ENCODE results near the gene TSC22D2.

The TSC22D2 gene

DNA sequence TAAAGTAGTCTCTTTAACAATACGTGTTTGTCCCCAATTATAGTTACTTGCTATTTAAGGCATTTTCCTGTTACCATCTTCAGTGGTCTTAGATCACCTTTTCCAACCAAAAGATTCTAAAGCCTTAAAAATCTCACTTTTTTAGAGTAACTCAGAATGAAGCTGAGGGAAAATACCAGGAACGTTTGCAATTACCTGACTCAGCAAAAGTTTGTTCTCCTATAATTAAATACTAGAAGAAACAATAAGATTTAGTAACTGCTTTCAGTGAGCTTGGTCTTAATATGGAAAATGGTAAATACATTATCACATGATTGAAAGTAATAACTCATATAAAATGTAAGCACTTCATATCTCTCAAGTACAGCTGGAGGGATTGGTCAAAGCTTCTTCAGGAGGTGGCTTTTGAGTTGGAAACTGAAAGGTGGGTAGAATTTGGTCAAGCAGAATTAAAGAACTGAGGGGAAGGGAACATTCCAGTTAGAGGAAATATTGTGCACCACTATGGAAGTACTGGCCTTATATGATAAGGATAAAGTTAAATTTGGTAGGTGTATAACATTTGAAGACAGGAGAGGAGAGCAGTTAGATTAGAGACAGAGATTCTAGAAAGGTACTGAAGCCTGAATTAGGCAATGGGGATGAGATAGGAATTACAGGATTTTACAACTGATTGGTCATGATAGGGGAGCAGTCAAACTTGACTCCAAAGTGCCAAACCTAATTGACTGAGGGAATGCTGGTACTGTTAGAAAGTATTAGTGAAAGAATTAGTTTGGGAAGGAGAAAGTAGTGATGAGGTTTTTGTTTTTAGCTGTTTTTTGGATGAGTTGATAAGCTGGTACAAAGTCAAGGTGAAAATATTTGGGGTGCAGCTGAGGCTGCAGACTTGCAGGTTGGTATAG lies 21.9 kb downstream of the TSC22D2 start:
- no peak for TF ChIP-seq CTCF (IDR thresholded peaks at IDR 0.05; ENCODE audit: low read length, missing control alignments)
- DNase-seq (ENCODE audit: low read depth): no peak
- H3K4me3 ChIP-seq (replicated peaks; ENCODE audit: low read depth, low read length): no peak overlapping the region

DNA sequence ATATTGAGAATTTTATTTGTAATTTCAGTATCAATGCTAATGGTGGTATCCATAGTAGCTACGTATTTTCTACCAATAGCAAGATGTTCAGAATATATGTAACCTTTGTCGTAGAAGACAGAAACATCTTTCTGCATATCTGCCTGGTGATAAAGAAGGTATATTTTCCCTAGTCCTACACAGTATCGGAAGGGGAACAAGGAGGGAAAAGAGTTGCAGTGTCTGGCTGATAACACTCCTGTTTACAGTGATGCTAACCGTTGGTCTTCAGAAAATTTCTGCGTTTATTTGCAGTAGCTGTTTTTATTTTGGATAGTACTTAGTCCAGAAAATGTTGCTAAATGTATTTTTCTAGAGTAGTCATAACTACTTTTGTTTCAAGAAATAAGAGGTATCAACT lies 25.2 kb downstream of the TSC22D2 start:
- H3K4me3 ChIP-seq (replicated peaks; ENCODE audit: low read depth, low read length): no peak overlapping the region
- no peak for DNase-seq (ENCODE audit: low read depth)
- no peak for TF ChIP-seq CTCF (IDR thresholded peaks at IDR 0.05; ENCODE audit: low read length, missing control alignments)

DNA sequence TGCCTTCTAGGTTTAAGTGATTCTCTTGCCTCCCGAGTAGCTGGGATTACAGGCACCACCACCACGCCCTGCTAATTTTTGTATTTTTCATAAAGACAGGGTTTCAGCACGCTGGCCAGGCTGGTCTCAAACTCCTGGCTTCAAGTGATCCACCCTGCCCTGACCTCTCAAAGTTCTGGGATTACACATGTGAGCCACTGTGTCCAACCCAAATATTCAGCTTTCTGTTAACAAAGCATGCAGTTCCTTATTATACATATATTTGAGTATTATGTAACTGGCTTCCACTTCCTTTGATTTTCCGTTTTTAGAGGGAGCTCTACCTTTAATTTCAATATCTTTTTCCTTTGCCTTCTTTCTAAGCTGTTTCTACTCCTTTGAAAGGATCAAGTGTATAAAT lies 26.1 kb downstream of the TSC22D2 start:
- H3K4me3 ChIP-seq (replicated peaks; ENCODE audit: low read depth, low read length): no peak overlapping the region
- no peak for TF ChIP-seq CTCF (IDR thresholded peaks at IDR 0.05; ENCODE audit: low read length, missing control alignments)
- no peak for DNase-seq (ENCODE audit: low read depth)

GRCh38 chr3:150436161-150436560 lies 28.1 kb downstream of the TSC22D2 start:
- TF ChIP-seq CTCF (IDR thresholded peaks at IDR 0.05; ENCODE audit: low read length, missing control alignments): no peak
- no peak overlapping the region for H3K4me3 ChIP-seq (replicated peaks; ENCODE audit: low read depth, low read length)
- no peak for DNase-seq (ENCODE audit: low read depth)

DNA sequence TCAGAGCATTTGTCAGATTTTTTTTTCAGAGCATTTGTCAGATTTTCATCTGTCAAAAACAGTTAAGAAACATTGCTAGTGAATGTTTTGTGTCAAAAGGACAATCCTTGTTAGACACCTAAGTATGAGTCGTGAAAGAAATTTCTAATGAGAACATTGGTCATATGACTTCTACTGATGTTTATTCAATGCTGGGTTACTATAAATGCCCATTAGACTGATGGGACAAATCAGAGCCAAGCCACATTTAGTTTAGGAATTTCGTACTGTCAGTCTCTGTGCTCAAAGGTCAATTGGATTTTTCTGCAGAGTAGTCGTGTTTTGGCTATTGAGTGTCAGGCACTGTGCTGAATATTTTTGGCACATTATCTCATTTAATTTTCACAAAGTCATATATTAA lies 31.6 kb downstream of the TSC22D2 start:
- TF ChIP-seq CTCF (IDR thresholded peaks at IDR 0.05; ENCODE audit: low read length, missing control alignments): no peak
- DNase-seq (ENCODE audit: low read depth): no peak
- no peak overlapping the region for H3K4me3 ChIP-seq (replicated peaks; ENCODE audit: low read depth, low read length)

DNA sequence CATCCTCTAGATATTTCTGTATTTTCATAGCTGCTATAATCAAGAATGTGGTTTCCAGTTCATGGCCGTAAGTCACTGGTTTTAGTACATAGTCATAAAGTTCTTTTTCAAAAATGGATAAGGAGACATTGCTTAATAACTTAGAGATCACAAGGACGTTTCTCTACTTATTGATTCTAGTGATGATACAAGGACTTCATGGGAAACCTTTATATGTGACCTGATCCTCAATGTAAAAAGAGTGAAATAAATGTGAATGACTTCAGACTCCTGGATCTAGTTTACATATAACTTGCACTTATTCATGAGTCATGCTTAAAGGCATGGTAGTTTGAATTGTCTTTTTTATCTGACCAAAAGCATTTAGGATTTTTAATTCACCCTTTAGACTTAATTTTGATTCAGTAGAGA lies 35.2 kb downstream of the TSC22D2 start:
- peak; percentile 38 for DNase-seq (ENCODE audit: low read depth)
- H3K4me3 ChIP-seq (replicated peaks; ENCODE audit: low read depth, low read length): no peak overlapping the region
- TF ChIP-seq CTCF (IDR thresholded peaks at IDR 0.05; ENCODE audit: low read length, missing control alignments): no peak

DNA sequence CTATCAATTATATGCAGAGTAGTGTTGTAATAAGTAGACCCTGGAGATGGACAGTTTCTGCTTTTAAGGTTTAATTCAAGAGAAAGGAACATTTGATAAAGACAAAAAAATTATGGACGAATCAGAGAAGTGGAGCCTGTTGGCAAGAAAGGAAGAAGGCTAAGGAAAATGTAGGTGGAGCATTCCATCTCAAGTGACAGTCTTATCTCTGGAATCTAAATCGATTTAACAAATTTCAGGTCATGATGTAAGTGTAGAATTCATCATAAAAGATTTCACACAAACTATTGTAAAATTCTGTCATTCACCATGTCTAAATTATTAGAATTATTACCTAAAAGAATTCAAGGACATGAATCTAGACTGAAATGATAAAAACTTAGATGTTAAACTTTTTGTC lies 36.3 kb downstream of the TSC22D2 start:
- no peak for DNase-seq (ENCODE audit: low read depth)
- no peak for TF ChIP-seq CTCF (IDR thresholded peaks at IDR 0.05; ENCODE audit: low read length, missing control alignments)
- H3K4me3 ChIP-seq (replicated peaks; ENCODE audit: low read depth, low read length): no peak overlapping the region
